Adipocyte (in vitro differentiated cells): ENCODE measurements around the gene RPS6KA5.
"Not testable (repeated sequence)": the region's sequence is repeated elsewhere in the genome, so short reads cannot be mapped to it uniquely, and the experiment has no call there.

Experiments used
- DNase-seq: peaks from one replicate; pipeline ENCODE4 v3.0.0-alpha.2; 2015; ENCODE audit warnings: low read depth
- H3K27me3 ChIP-seq: replicated peaks from 2 replicates; pipeline ENCODE4 v1.7.0; 2013; ENCODE audit warnings: mild to moderate bottlenecking, low read length, moderate library complexity; ENCODE audit not compliant: control insufficient read depth, insufficient read depth
- H3K36me3 ChIP-seq: 2 replicates; pipeline ENCODE4 v1.7.0; 2013; ENCODE audit warnings: low read length, mild to moderate bottlenecking, moderate library complexity; ENCODE audit not compliant: control insufficient read depth, insufficient read depth, severe bottlenecking
- H3K4me1 ChIP-seq: 2 replicates; pipeline ENCODE4 v1.7.0; 2013; ENCODE audit warnings: mild to moderate bottlenecking, low read length, moderate library complexity; ENCODE audit not compliant: control insufficient read depth, insufficient read depth
- H3K4me3 ChIP-seq: 2 replicates; pipeline ENCODE4 v1.7.0; 2013; ENCODE audit warnings: mild to moderate bottlenecking, low read length, moderate library complexity
- H3K9ac ChIP-seq: 2 replicates; pipeline ENCODE4 v1.7.0; 2013; ENCODE audit warnings: mild to moderate bottlenecking, low read length, moderate library complexity
- H3K9me3 ChIP-seq: 2 replicates; pipeline ENCODE4 v1.7.0; 2013; ENCODE audit warnings: mild to moderate bottlenecking, low read length, moderate library complexity; ENCODE audit not compliant: control insufficient read depth

RPS6KA5 gene

GRCh38 chr14:90962505-90963109 lies 97.8 kb downstream of the RPS6KA5 start:
- Histone ChIP-seq H3K9me3 (peaks cover 7% of the 10 kb centered on the region), H3K4me3 (no peak overlapping the region), H3K4me1 (no peaks in the 10 kb centered on the region), H3K9ac (no peak overlapping the region), H3K36me3 (no peaks in the 10 kb centered on the region), H3K27me3 (no peaks in the 10 kb centered on the region)
- no peak for DNase-seq

DNA sequence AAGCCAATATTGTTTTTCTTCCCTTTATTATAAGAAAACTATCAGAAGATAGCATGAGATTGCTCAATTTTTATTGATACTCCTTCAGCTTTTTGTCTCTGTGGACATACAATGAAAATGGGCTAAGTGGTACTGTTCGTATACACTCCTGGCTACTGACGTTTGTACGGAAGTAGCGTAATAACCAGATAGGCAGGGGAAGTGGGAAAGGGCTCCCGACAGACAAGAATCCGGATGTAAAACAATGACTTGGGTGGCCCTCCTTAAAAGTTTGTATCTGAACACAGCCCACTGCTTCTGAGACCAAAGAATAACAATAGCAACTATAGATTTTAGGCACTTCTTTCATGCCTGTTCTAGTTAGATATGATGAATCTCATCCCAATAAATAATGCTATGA lies 99.6 kb downstream of the RPS6KA5 start:
- Histone ChIP-seq H3K36me3 (no peaks in the 10 kb centered on the region), H3K4me3 (no peak overlapping the region), H3K27me3 (no peaks in the 10 kb centered on the region), H3K9ac (no peak overlapping the region), H3K4me1 (no peaks in the 10 kb centered on the region), H3K9me3 (peaks cover 12% of the 10 kb centered on the region)
- no peak for DNase-seq

DNA sequence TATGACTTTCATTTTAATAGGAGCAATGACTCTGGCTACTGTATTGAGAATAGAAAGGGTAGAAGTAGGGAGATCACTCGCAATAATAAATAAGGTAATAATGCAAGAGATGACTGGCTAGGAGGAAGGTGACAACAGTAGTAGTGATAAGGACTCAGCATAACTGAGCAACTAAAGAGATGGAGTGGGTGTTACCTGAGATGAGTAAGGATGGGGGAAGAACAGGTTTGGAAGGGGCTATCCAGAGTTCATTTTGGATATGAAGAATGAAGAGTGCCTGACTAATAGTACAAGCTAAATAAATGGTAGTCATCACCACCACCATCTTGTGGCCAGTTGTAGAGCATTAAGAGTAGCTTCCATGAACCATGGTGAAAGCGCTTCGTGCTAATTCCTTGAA lies 101.1 kb downstream of the RPS6KA5 start:
- no peak for DNase-seq
- no peaks in the 10 kb centered on the region for H3K27me3 ChIP-seq
- H3K4me3 ChIP-seq, result no peak overlapping the region
- no peaks in the 10 kb centered on the region for H3K36me3 ChIP-seq
- no peak overlapping the region for H3K9ac ChIP-seq
- H3K4me1 ChIP-seq, result no peaks in the 10 kb centered on the region
- H3K9me3 ChIP-seq, result peaks cover 21% of the 10 kb centered on the region

DNA sequence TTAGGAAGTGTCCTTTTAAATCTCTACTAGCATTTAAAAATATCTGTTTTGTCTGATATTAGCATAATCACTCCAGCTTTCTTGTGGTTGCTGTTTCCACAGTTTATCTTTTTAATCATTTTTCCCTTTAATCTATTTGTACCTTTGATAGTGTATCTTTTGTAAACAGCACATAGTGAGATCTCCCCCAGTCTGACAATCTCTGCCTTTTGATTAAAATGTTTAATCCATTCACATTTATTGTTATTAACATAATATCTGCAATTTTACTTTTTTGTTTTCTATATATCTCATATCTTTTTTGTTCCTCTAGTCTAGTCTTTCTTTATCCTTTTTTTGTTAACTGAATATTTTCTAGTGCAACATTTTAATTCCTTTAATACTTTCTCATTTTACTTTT lies 104.2 kb downstream of the RPS6KA5 start:
- Histone ChIP-seq H3K9ac (no peak overlapping the region), H3K27me3 (no peaks in the 10 kb centered on the region), H3K9me3 (peaks cover 27% of the 10 kb centered on the region), H3K4me1 (no peaks in the 10 kb centered on the region), H3K4me3 (no peak overlapping the region), H3K36me3 (no peaks in the 10 kb centered on the region)
- no peak for DNase-seq

GRCh38 chr14:90953643-90954042 lies 106.8 kb downstream of the RPS6KA5 start:
- DNase-seq, H3K9ac ChIP-seq, H3K4me1 ChIP-seq, H3K4me3 ChIP-seq, H3K36me3 ChIP-seq, H3K27me3 ChIP-seq: not testable (repeated sequence)
- peaks cover 27% of the 10 kb centered on the region for H3K9me3 ChIP-seq

GRCh38 chr14:90943367-90943766 lies 117.1 kb downstream of the RPS6KA5 start:
- Histone ChIP-seq H3K4me1 (no peaks in the 10 kb centered on the region), H3K27me3 (no peaks in the 10 kb centered on the region), H3K4me3 (no peak overlapping the region), H3K9ac (no peak overlapping the region), H3K36me3 (no peaks in the 10 kb centered on the region), H3K9me3 (peaks cover 16% of the 10 kb centered on the region)
- no peak for DNase-seq

DNA sequence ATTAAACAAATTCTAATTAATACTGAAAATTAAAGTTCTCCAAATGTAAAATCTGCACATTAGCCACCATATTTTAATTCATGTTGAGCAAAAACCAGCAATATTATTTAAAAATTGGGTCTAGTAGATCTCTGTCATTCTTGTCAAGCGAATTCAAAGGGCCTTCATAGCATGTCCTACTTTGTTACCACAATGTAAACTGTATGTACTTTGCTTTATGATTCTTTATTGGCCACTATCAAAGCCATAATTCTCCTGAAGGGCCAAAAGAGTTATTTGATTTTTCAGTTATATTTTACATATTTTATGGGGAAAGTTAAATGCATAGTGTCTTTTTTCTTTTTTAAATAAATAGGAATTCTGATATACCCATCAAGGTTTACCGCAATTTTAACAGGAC lies 117.9 kb downstream of the RPS6KA5 start:
- H3K36me3 ChIP-seq, result no peaks in the 10 kb centered on the region
- no peak for DNase-seq
- H3K9ac ChIP-seq, result no peak overlapping the region
- no peaks in the 10 kb centered on the region for H3K4me1 ChIP-seq
- no peak overlapping the region for H3K4me3 ChIP-seq
- no peaks in the 10 kb centered on the region for H3K27me3 ChIP-seq
- peaks cover 16% of the 10 kb centered on the region for H3K9me3 ChIP-seq

DNA sequence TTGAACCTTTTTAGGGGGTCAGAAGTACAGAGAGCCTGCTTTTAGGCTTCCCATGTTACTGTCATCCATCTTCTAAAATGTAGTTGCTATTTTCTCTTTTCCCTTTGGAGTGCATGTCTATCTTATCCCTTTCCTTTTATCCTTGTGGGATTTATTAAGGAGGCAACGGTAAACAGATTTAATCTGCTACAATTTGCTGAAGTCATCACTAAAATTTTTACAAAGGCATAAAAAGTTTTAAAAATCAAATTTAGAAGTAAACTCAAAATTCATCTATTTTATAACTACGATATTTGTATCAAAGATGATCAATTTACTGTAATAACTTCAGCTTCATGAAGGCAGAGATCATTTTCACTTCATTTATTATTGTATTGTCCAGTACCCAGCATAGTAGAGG lies 118.7 kb downstream of the RPS6KA5 start:
- no peak overlapping the region for H3K9ac ChIP-seq
- no peaks in the 10 kb centered on the region for H3K4me1 ChIP-seq
- peaks cover 16% of the 10 kb centered on the region for H3K9me3 ChIP-seq
- no peak overlapping the region for H3K4me3 ChIP-seq
- no peaks in the 10 kb centered on the region for H3K27me3 ChIP-seq
- no peaks in the 10 kb centered on the region for H3K36me3 ChIP-seq
- DNase-seq, result no peak

- no peak for DNase-seq
These were observed 120.0 kb downstream of the RPS6KA5 start for GRCh38 chr14:90940318-90940962.

DNA sequence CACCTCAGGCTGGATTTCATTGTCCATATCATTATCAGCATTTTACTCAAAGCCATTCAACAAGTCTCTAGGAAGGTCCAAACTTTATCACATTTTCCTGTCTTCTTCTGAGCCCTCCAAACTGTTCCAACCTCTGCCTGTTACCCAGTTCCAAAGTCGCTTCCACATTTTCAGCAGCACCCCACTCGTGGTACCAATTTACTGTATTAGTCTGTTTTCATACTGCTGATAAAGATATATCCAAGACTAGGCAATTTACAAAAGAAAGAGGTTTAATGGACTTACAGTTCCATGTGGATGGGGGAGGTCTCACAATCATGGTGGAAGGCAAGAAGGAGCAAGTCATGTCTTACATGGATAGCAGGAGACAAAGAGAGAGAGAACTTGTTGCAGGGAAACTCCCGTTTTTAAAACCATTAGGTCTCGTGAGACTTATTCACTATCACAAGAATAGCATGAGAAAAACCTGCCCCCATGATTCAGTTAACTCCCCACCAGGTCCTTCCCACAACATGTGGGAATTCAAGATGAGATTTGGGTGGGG lies 121.1 kb downstream of the RPS6KA5 start:
- not testable (repeated sequence) for H3K36me3 ChIP-seq, DNase-seq, H3K9ac ChIP-seq, H3K27me3 ChIP-seq, H3K4me1 ChIP-seq, H3K4me3 ChIP-seq
- peaks cover 16% of the 10 kb centered on the region for H3K9me3 ChIP-seq

More at GRCh38 chr14:90940318-90940962, 120.0 kb downstream of the RPS6KA5 start:
- Histone ChIP-seq H3K4me1 (no peaks in the 10 kb centered on the region), H3K4me3 (no peak overlapping the region), H3K36me3 (no peaks in the 10 kb centered on the region), H3K9ac (no peak overlapping the region), H3K27me3 (no peaks in the 10 kb centered on the region), H3K9me3 (peaks cover 16% of the 10 kb centered on the region)

DNA sequence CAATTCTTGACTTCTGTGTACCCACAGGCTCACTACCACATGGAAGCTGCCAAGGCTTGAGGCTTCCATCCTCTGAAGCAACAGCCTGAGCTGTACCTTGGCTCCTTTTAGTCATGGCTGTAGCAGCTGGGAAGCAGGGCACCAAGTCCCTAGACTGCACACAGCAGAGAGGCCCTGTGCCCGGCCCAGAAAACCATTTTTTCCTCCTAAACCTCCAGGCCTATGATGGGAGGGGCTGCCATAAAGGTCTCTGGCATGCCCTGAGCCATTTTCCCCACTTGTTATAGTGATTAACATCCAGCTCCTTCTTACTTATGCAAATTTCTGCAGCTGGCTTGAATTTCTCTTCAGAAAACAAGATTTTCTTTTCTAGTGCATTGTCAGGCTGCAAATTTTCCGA lies 121.8 kb downstream of the RPS6KA5 start:
- no peak for DNase-seq
- Histone ChIP-seq H3K4me1 (no peaks in the 10 kb centered on the region), H3K9ac (no peak overlapping the region), H3K4me3 (no peak overlapping the region), H3K27me3 (no peaks in the 10 kb centered on the region), H3K36me3 (no peaks in the 10 kb centered on the region), H3K9me3 (peaks cover 16% of the 10 kb centered on the region)
